VCaP (cell line): Measurements from ENCODE around the gene GNAQ.

Source experiments
- H3K27ac ChIP-seq: fragments of 450-650 bp; 2 replicates; pipeline ENCODE4 v1.5.1; 2017
- CTCF ChIP-seq: fragments of 450-650 bp; conservative IDR thresholded peaks from 2 replicates; pipeline ENCODE4 v1.5.1; 2017; ENCODE audit warnings: mild to moderate bottlenecking, moderate library complexity

Gene GNAQ

GRCh38 chr9:77929942-77930341 lies 101.7 kb downstream of the GNAQ start:
- no peak overlapping the region for H3K27ac ChIP-seq
- no peak for TF ChIP-seq CTCF

GRCh38 chr9:77927265-77927664 lies 104.3 kb downstream of the GNAQ start:
- H3K27ac ChIP-seq = no peak overlapping the region
- TF ChIP-seq CTCF = no peak

- no peak overlapping the region for H3K27ac ChIP-seq
These were observed 105.2 kb downstream of the GNAQ start for GRCh38 chr9:77926371-77926878.

GRCh38 chr9:77922591-77922990 lies 109.0 kb downstream of the GNAQ start:
- H3K27ac ChIP-seq = no peak overlapping the region
- TF ChIP-seq CTCF = no peak

More at GRCh38 chr9:77926371-77926878, 105.2 kb downstream of the GNAQ start:
- TF ChIP-seq CTCF = no peak

- peak overlapping the region; percentile 54 for H3K27ac ChIP-seq
- TF ChIP-seq CTCF = no peak
These were observed 113.8 kb downstream of the GNAQ start for GRCh38 chr9:77917800-77918199.

GRCh38 chr9:77916820-77917219 lies 114.8 kb downstream of the GNAQ start:
- TF ChIP-seq CTCF = no peak
- H3K27ac ChIP-seq = peak overlapping the region; percentile 54

- TF ChIP-seq CTCF = no peak
- peak overlapping the region; percentile 54; the same call in 1 of the 2 replicates for H3K27ac ChIP-seq
These were observed 115.2 kb downstream of the GNAQ start for GRCh38 chr9:77916410-77916819.
